ENCODE results near the gene KCNQ5. TPM values are rescaled to one million over a fixed set of nuclear protein-coding genes. Genes with fewer than 3 reads are reported as not detected.

Gene KCNQ5
- polyA plus RNA-seq, 3 donors, result 0.20 to 0.37 (median 0.28) TPM

GRCh38 chr6:72674842-72675241, 53.0 kb downstream of the KCNQ5 start:
- DNase-seq (ENCODE audit: low read depth in 3 of 3, low spot score in 2 of 3), result no peak

GRCh38 chr6:72675396-72675795, 53.5 kb downstream of the KCNQ5 start:
- DNase-seq (ENCODE audit: low read depth in 3 of 3, low spot score in 2 of 3), result no peak

GRCh38 chr6:72676995-72677394, 55.1 kb downstream of the KCNQ5 start:
- no peak for DNase-seq (ENCODE audit: low read depth in 3 of 3, low spot score in 2 of 3)

- no peak for DNase-seq (ENCODE audit: low read depth in 3 of 3, low spot score in 2 of 3)
Observed at GRCh38 chr6:72677740-72678139, 55.9 kb downstream of the KCNQ5 start.

GRCh38 chr6:72683797-72684196, 61.9 kb downstream of the KCNQ5 start:
- no peak for DNase-seq (ENCODE audit: low read depth in 3 of 3, low spot score in 2 of 3)

- DNase-seq (ENCODE audit: low read depth in 3 of 3, low spot score in 2 of 3), result no peak
Observed at GRCh38 chr6:72689107-72689954, 67.5 kb downstream of the KCNQ5 start.

GRCh38 chr6:72691249-72691648, 69.4 kb downstream of the KCNQ5 start:
- no peak for DNase-seq (ENCODE audit: low read depth in 3 of 3, low spot score in 2 of 3)

- no peak for DNase-seq (ENCODE audit: low read depth in 3 of 3, low spot score in 2 of 3)
Observed at GRCh38 chr6:72696055-72696454, 74.2 kb downstream of the KCNQ5 start.

- DNase-seq (ENCODE audit: low read depth in 3 of 3, low spot score in 2 of 3), result no peak
Observed at GRCh38 chr6:72699159-72699558, 77.3 kb downstream of the KCNQ5 start.

- DNase-seq (ENCODE audit: low read depth in 3 of 3, low spot score in 2 of 3), result no peak
Observed at GRCh38 chr6:72702421-72702820, 80.6 kb downstream of the KCNQ5 start.

- no peak for DNase-seq (ENCODE audit: low read depth in 3 of 3, low spot score in 2 of 3)
Observed at GRCh38 chr6:72703093-72703492, 81.2 kb downstream of the KCNQ5 start.

GRCh38 chr6:72704979-72705378, 83.1 kb downstream of the KCNQ5 start:
- no peak for DNase-seq (ENCODE audit: low read depth in 3 of 3, low spot score in 2 of 3)

GRCh38 chr6:72709431-72709830, 87.6 kb downstream of the KCNQ5 start:
- no peak for DNase-seq (ENCODE audit: low read depth in 3 of 3, low spot score in 2 of 3)

- DNase-seq (ENCODE audit: low read depth in 3 of 3, low spot score in 2 of 3), result no peak
Observed at GRCh38 chr6:72711731-72712130, 89.9 kb downstream of the KCNQ5 start.

- DNase-seq (ENCODE audit: low read depth in 3 of 3, low spot score in 2 of 3), result no peak
Observed at GRCh38 chr6:72712910-72713309, 91.0 kb downstream of the KCNQ5 start.

GRCh38 chr6:72715119-72715518, 93.3 kb downstream of the KCNQ5 start:
- no peak for DNase-seq (ENCODE audit: low read depth in 3 of 3, low spot score in 2 of 3)

- no peak for DNase-seq (ENCODE audit: low read depth in 3 of 3, low spot score in 2 of 3)
Observed at GRCh38 chr6:72716916-72717315, 95.1 kb downstream of the KCNQ5 start.

GRCh38 chr6:72720464-72720863, 98.6 kb downstream of the KCNQ5 start:
- no peak for DNase-seq (ENCODE audit: low read depth in 3 of 3, low spot score in 2 of 3)

- DNase-seq (ENCODE audit: low read depth in 3 of 3, low spot score in 2 of 3), result no peak
Observed at GRCh38 chr6:72721346-72721745, 99.5 kb downstream of the KCNQ5 start.

GRCh38 chr6:72724545-72724944, 102.7 kb downstream of the KCNQ5 start:
- DNase-seq (ENCODE audit: low read depth in 3 of 3, low spot score in 2 of 3), result no peak

- no peak for DNase-seq (ENCODE audit: low read depth in 3 of 3, low spot score in 2 of 3)
Observed at GRCh38 chr6:72728706-72729343, 107.0 kb downstream of the KCNQ5 start.

GRCh38 chr6:72733045-72733444, 111.2 kb downstream of the KCNQ5 start:
- DNase-seq (ENCODE audit: low read depth in 3 of 3, low spot score in 2 of 3), result no peak
